WTC11 (cell line): ENCODE results near the gene EFCC1. TPM values are rescaled to one million over a fixed set of nuclear protein-coding genes. Genes with fewer than 3 reads are reported as not detected.

Experiments used
- ATAC-seq: fragments of 200-7000 bp; cut with Tn5 transposase; 2 replicates; pipeline ENCODE4 v1.10.0; 2021; ENCODE audit warnings: mild to moderate bottlenecking, moderate library complexity
- CTCF ChIA-PET: fragments of 300-600 bp; sonication (Branson Sonifier 250); formaldehyde crosslinking; loops from one replicate; lab custom pipeline; 2021; ENCODE audit warnings: antibody characterized with exemption; lab: Charles Lee
- POLR2A ChIA-PET: fragments of 350-600 bp; sonication (Branson Sonifier 250); formaldehyde crosslinking; loops from one replicate; lab custom pipeline; 2021; ENCODE audit warnings: antibody characterized with exemption; lab: Charles Lee
- DNase-seq: peaks from one replicate; pipeline ENCODE4 v3.0.0; 2021; ENCODE audit warnings: low spot score
- H3K27ac Mint-ChIP-seq: 2 replicates; pipeline ENCODE4 v1.8.0; 2021; ENCODE audit warnings: mixed read lengths
- H3K27me3 Mint-ChIP-seq: 2 replicates; pipeline ENCODE4 v1.8.0; 2021; ENCODE audit warnings: low read depth, mild to moderate bottlenecking, moderate library complexity, mixed read lengths
- H3K36me3 Mint-ChIP-seq: 2 replicates; pipeline ENCODE4 v1.8.0; 2021; ENCODE audit warnings: mixed read lengths
- H3K4me1 Mint-ChIP-seq: 2 replicates; pipeline ENCODE4 v1.8.0; 2022; ENCODE audit warnings: mixed read lengths
- H3K4me3 Mint-ChIP-seq: 2 replicates; pipeline ENCODE4 v1.8.0; 2021; ENCODE audit warnings: mild to moderate bottlenecking, moderate library complexity, mixed read lengths
- H3K9me3 Mint-ChIP-seq: 2 replicates; pipeline ENCODE4 v1.8.0; 2021; ENCODE audit warnings: mixed read lengths
- ELF4 ChIP-seq: sonication (generic); formaldehyde crosslinking; IDR thresholded peaks from 2 replicates; pipeline ENCODE4 v1.8.1; 2022; ENCODE audit warnings: low read depth, mild to moderate bottlenecking, moderate library complexity, missing genetic modification reagents
- FOXP1 ChIP-seq: sonication (generic); formaldehyde crosslinking; IDR thresholded peaks from 2 replicates; pipeline ENCODE4 v1.8.0; 2022; ENCODE audit warnings: missing genetic modification reagents, mild to moderate bottlenecking, moderate library complexity, borderline replicate concordance
- GRHL2 ChIP-seq: fragments of 250-450 bp; sonication (Bioruptor Pico); IDR thresholded peaks from 2 replicates; pipeline ENCODE4 v1.8.0; 2022; ENCODE audit warnings: mild to moderate bottlenecking, moderate library complexity; ENCODE audit not compliant: insufficient replicate concordance, severe bottlenecking
- NFE2L1 ChIP-seq: sonication (generic); formaldehyde crosslinking; IDR thresholded peaks from 2 replicates; pipeline ENCODE4 v1.8.1; 2023; ENCODE audit warnings: missing genetic modification reagents
- NR3C1 ChIP-seq: sonication (generic); formaldehyde crosslinking; conservative IDR thresholded peaks from 2 replicates; pipeline ENCODE4 v1.8.1; 2023; ENCODE audit warnings: low read depth, mild to moderate bottlenecking, missing genetic modification reagents
- PRRX2 ChIP-seq: fragments of 250-450 bp; sonication (Bioruptor Pico); IDR thresholded peaks from 2 replicates; pipeline ENCODE4 v1.8.0; 2021; ENCODE audit warnings: mild to moderate bottlenecking
- SP1 ChIP-seq: sonication (generic); formaldehyde crosslinking; conservative IDR thresholded peaks from 2 replicates; pipeline ENCODE4 v1.8.1; 2022; ENCODE audit warnings: missing genetic modification reagents
- TEAD1 ChIP-seq: sonication (generic); formaldehyde crosslinking; IDR thresholded peaks from 2 replicates; pipeline ENCODE4 v1.8.0; 2022; ENCODE audit warnings: mild to moderate bottlenecking, missing genetic modification reagents
- TP53 ChIP-seq: sonication (generic); formaldehyde crosslinking; IDR thresholded peaks from 2 replicates; pipeline ENCODE4 v1.8.1; 2023; ENCODE audit warnings: mild to moderate bottlenecking, missing genetic modification reagents
- ZBTB21 ChIP-seq: sonication (generic); formaldehyde crosslinking; IDR thresholded peaks from 2 replicates; pipeline ENCODE4 v1.8.1; 2023; ENCODE audit warnings: mild to moderate bottlenecking, missing genetic modification reagents, borderline replicate concordance
- ZNF416 ChIP-seq: fragments of 250-450 bp; sonication (Bioruptor Pico); IDR thresholded peaks from 2 replicates; pipeline ENCODE4 v1.9.0; 2021; ENCODE audit warnings: mild to moderate bottlenecking, inconsistent platforms
- total RNA-seq: library from RNA; stranded (reverse); gene quantifications from 3 replicates; pipeline ENCODE4 v1.2.3, GENCODE V29; 2021
- TF ChIP-seq, protein P1 (sequence below): sonication (generic); formaldehyde crosslinking; IDR thresholded peaks from 2 replicates; pipeline ENCODE4 v1.8.0; 2022; ENCODE audit warnings: missing genetic modification reagents
- TF ChIP-seq, protein P2 (sequence below): sonication (generic); formaldehyde crosslinking; IDR thresholded peaks from 2 replicates; pipeline ENCODE4 v1.8.1; 2022; ENCODE audit warnings: low read depth, missing genetic modification reagents, borderline replicate concordance
- TF ChIP-seq, protein P3 (sequence below): sonication (generic); formaldehyde crosslinking; IDR thresholded peaks from 2 replicates; pipeline ENCODE4 v1.8.1; 2023; ENCODE audit warnings: mild to moderate bottlenecking, missing genetic modification reagents, moderate library complexity
- TF ChIP-seq, protein P4 (sequence below): sonication (generic); formaldehyde crosslinking; IDR thresholded peaks from 2 replicates; pipeline ENCODE4 v1.8.0; 2022; ENCODE audit warnings: mild to moderate bottlenecking, missing genetic modification reagents
- TF ChIP-seq, protein P5 (sequence below): sonication (generic); formaldehyde crosslinking; IDR thresholded peaks from 2 replicates; pipeline ENCODE4 v1.8.0; 2022; ENCODE audit warnings: mild to moderate bottlenecking, missing genetic modification reagents
- TF ChIP-seq, protein P6 (sequence below): sonication (generic); formaldehyde crosslinking; conservative IDR thresholded peaks from 2 replicates; pipeline ENCODE4 v1.8.1; 2023; ENCODE audit warnings: mild to moderate bottlenecking, low read depth, missing genetic modification reagents, moderate library complexity
- TF ChIP-seq, protein P7 (sequence below): sonication (generic); formaldehyde crosslinking; IDR thresholded peaks from 2 replicates; pipeline ENCODE4 v1.8.1; 2023; ENCODE audit warnings: mild to moderate bottlenecking, missing genetic modification reagents
- TF ChIP-seq, protein P8 (sequence below): sonication (generic); formaldehyde crosslinking; IDR thresholded peaks from 2 replicates; pipeline ENCODE4 v1.8.1; 2022; ENCODE audit warnings: mild to moderate bottlenecking, missing genetic modification reagents, moderate library complexity, borderline replicate concordance
- TF ChIP-seq, protein P9 (sequence below): sonication (generic); formaldehyde crosslinking; IDR thresholded peaks from 2 replicates; pipeline ENCODE4 v1.8.1; 2023; ENCODE audit warnings: mild to moderate bottlenecking, missing genetic modification reagents, moderate library complexity

The EFCC1 gene
- total RNA-seq, 1 experiment from 2014 or later: 0.31 TPM

DNA sequence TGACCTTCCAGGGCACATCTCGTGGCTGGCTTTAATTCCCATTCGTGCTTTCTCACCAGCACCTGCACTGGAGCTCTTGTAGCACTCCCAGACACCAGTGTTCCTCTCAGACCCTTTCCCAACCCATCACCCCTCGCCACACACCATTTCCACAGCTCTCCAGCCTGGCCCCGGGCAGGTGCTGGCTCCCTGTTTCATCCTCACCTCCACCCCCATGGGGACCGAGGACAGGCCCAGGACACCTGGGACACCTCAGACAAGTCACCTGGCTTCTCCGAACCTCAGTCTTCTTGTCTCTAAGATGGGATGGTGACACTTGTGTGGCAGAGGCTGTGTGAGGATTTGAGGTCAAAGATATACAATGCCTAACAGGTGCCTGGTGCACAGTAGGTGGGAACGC, 32.0 kb downstream of the EFCC1 start (continued):
- TF ChIP-seq, protein P1, sequence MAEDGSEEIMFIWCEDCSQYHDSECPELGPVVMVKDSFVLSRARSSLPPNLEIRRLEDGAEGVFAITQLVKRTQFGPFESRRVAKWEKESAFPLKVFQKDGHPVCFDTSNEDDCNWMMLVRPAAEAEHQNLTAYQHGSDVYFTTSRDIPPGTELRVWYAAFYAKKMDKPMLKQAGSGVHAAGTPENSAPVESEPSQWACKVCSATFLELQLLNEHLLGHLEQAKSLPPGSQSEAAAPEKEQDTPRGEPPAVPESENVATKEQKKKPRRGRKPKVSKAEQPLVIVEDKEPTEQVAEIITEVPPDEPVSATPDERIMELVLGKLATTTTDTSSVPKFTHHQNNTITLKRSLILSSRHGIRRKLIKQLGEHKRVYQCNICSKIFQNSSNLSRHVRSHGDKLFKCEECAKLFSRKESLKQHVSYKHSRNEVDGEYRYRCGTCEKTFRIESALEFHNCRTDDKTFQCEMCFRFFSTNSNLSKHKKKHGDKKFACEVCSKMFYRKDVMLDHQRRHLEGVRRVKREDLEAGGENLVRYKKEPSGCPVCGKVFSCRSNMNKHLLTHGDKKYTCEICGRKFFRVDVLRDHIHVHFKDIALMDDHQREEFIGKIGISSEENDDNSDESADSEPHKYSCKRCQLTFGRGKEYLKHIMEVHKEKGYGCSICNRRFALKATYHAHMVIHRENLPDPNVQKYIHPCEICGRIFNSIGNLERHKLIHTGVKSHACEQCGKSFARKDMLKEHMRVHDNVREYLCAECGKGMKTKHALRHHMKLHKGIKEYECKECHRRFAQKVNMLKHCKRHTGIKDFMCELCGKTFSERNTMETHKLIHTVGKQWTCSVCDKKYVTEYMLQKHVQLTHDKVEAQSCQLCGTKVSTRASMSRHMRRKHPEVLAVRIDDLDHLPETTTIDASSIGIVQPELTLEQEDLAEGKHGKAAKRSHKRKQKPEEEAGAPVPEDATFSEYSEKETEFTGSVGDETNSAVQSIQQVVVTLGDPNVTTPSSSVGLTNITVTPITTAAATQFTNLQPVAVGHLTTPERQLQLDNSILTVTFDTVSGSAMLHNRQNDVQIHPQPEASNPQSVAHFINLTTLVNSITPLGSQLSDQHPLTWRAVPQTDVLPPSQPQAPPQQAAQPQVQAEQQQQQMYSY: no peak
- TF ChIP-seq ZNF416 (no peak), TP53 (no peak), NR3C1 (no peak)
- TF ChIP-seq, all 79 proteins: peak for 0

DNA sequence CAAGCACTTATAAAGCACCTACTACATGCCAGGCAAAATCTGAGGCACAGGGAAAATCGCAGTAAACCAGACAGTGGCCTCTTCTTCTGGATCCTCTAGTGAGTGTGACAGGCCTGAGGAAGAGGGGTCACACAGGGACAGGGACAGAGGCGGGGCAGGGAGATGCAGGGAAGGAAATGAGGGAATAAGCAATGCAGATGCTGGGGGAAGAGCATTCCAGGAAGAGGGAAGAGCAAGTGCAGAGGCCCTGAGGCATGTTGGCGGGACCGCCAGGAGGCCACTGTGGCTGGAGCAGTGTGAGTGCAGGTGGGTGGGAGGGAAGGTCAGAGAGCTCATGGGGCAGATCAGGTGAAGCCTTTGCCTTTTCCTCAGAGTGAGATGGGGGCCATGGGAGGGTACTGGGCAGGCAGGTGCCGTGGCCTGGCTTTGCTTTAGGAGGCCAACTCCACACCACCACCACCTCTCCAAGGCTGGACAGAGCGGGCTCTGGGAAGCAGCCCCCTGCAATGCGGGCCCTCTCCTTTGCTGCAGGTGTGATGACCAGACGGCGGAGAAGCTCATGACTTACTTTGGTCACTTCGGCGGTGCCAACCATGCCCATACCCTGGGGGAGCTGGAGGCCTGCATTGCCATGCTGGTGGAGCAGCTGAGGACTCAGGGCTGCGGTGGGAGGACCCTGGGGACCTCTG, 32.7 kb downstream of the EFCC1 start:
- TF ChIP-seq TEAD1 (CRISPR knock-in tag) (no peak), TP53 (no peak), PRRX2 (no peak), ELF4 (CRISPR knock-in tag) (no peak), NFE2L1 (CRISPR knock-in tag) (no peak), SP1 (CRISPR knock-in tag) (no peak), FOXP1 (CRISPR knock-in tag) (no peak), GRHL2 (CRISPR knock-in tag) (no peak), ZBTB21 (no peak)
- TF ChIP-seq, protein P2, sequence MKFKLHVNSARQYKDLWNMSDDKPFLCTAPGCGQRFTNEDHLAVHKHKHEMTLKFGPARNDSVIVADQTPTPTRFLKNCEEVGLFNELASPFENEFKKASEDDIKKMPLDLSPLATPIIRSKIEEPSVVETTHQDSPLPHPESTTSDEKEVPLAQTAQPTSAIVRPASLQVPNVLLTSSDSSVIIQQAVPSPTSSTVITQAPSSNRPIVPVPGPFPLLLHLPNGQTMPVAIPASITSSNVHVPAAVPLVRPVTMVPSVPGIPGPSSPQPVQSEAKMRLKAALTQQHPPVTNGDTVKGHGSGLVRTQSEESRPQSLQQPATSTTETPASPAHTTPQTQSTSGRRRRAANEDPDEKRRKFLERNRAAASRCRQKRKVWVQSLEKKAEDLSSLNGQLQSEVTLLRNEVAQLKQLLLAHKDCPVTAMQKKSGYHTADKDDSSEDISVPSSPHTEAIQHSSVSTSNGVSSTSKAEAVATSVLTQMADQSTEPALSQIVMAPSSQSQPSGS (CRISPR knock-in tag): no peak
- TF ChIP-seq, protein P3, sequence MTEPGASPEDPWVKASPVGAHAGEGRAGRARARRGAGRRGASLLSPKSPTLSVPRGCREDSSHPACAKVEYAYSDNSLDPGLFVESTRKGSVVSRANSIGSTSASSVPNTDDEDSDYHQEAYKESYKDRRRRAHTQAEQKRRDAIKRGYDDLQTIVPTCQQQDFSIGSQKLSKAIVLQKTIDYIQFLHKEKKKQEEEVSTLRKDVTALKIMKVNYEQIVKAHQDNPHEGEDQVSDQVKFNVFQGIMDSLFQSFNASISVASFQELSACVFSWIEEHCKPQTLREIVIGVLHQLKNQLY (CRISPR knock-in tag): no peak
- TF ChIP-seq, protein P4, sequence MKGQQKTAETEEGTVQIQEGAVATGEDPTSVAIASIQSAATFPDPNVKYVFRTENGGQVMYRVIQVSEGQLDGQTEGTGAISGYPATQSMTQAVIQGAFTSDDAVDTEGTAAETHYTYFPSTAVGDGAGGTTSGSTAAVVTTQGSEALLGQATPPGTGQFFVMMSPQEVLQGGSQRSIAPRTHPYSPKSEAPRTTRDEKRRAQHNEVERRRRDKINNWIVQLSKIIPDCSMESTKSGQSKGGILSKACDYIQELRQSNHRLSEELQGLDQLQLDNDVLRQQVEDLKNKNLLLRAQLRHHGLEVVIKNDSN (CRISPR knock-in tag): no peak
- TF ChIP-seq, protein P5, sequence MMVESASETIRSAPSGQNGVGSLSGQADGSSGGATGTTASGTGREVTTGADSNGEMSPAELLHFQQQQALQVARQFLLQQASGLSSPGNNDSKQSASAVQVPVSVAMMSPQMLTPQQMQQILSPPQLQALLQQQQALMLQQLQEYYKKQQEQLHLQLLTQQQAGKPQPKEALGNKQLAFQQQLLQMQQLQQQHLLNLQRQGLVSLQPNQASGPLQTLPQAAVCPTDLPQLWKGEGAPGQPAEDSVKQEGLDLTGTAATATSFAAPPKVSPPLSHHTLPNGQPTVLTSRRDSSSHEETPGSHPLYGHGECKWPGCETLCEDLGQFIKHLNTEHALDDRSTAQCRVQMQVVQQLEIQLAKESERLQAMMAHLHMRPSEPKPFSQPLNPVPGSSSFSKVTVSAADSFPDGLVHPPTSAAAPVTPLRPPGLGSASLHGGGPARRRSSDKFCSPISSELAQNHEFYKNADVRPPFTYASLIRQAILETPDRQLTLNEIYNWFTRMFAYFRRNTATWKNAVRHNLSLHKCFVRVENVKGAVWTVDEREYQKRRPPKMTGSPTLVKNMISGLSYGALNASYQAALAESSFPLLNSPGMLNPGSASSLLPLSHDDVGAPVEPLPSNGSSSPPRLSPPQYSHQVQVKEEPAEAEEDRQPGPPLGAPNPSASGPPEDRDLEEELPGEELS (CRISPR knock-in tag): no peak
- TF ChIP-seq, protein P6, sequence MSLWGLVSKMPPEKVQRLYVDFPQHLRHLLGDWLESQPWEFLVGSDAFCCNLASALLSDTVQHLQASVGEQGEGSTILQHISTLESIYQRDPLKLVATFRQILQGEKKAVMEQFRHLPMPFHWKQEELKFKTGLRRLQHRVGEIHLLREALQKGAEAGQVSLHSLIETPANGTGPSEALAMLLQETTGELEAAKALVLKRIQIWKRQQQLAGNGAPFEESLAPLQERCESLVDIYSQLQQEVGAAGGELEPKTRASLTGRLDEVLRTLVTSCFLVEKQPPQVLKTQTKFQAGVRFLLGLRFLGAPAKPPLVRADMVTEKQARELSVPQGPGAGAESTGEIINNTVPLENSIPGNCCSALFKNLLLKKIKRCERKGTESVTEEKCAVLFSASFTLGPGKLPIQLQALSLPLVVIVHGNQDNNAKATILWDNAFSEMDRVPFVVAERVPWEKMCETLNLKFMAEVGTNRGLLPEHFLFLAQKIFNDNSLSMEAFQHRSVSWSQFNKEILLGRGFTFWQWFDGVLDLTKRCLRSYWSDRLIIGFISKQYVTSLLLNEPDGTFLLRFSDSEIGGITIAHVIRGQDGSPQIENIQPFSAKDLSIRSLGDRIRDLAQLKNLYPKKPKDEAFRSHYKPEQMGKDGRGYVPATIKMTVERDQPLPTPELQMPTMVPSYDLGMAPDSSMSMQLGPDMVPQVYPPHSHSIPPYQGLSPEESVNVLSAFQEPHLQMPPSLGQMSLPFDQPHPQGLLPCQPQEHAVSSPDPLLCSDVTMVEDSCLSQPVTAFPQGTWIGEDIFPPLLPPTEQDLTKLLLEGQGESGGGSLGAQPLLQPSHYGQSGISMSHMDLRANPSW (CRISPR knock-in tag): no peak
- TF ChIP-seq, protein P7, sequence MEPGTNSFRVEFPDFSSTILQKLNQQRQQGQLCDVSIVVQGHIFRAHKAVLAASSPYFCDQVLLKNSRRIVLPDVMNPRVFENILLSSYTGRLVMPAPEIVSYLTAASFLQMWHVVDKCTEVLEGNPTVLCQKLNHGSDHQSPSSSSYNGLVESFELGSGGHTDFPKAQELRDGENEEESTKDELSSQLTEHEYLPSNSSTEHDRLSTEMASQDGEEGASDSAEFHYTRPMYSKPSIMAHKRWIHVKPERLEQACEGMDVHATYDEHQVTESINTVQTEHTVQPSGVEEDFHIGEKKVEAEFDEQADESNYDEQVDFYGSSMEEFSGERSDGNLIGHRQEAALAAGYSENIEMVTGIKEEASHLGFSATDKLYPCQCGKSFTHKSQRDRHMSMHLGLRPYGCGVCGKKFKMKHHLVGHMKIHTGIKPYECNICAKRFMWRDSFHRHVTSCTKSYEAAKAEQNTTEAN (CRISPR knock-in tag): no peak
- TF ChIP-seq, protein P8, sequence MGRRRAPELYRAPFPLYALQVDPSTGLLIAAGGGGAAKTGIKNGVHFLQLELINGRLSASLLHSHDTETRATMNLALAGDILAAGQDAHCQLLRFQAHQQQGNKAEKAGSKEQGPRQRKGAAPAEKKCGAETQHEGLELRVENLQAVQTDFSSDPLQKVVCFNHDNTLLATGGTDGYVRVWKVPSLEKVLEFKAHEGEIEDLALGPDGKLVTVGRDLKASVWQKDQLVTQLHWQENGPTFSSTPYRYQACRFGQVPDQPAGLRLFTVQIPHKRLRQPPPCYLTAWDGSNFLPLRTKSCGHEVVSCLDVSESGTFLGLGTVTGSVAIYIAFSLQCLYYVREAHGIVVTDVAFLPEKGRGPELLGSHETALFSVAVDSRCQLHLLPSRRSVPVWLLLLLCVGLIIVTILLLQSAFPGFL (CRISPR knock-in tag): no peak
- TF ChIP-seq, protein P9, sequence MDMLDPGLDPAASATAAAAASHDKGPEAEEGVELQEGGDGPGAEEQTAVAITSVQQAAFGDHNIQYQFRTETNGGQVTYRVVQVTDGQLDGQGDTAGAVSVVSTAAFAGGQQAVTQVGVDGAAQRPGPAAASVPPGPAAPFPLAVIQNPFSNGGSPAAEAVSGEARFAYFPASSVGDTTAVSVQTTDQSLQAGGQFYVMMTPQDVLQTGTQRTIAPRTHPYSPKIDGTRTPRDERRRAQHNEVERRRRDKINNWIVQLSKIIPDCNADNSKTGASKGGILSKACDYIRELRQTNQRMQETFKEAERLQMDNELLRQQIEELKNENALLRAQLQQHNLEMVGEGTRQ (CRISPR knock-in tag): no peak
- DNase-seq (no peak), ATAC-seq (no peak)
- Mint-ChIP-seq H3K4me3 (no peak overlapping the region), H3K27ac (no peak overlapping the region), H3K27me3 (peaks cover 11% of the 10 kb centered on the region), H3K9me3 (no peaks in the 10 kb centered on the region; the same call in 1 of the 2 replicates), H3K36me3 (no peaks in the 10 kb centered on the region), H3K4me1 (no peaks in the 10 kb centered on the region)
- ChIA-PET CTCF (interaction anchor here (3.6 kb wide), 1 partner anchor 64 kb away, joined by 13 read pairs; no protein-coding TSS in a partner anchor), POLR2A (no interaction called here)
